Measurements from ENCODE around the gene PLEKHD1.

- TF ChIP-seq CTCF (conservative IDR thresholded peaks at IDR 0.05; ENCODE audit: low read length) (no peak), EZH2phosphoT487 (IDR thresholded peaks at IDR 0.05; ENCODE audit: borderline replicate concordance, low read depth, low read length) (no peak)
Observed at GRCh38 chr14:69539631-69540410, 55.3 kb downstream of the PLEKHD1 start.

Data from OCI-LY7 (cell line).